Stomach (tissue), 9 donors: ENCODE data around the gene MYH8. TPM values are rescaled to one million over a fixed set of nuclear protein-coding genes. Genes with fewer than 3 reads are reported as not detected.

Source experiments
- DNase-seq, 2 donors: peaks; one replicate each; pipeline versions ENCODE4 v3.0.0 to v3.0.0-alpha.2; 2013 to 2019
- H3K27ac ChIP-seq, 5 donors: fragments of 200-600 bp in 4 of 5; sonication (generic) in 4 of 5; one replicate each; pipeline ENCODE4 v1.5.1; 2013 to 2019; ENCODE audit warnings: mild to moderate bottlenecking in 1 of 5, moderate library complexity in 1 of 5
- H3K27me3 ChIP-seq, 3 donors: fragments of 200-600 bp; sonication (generic); one replicate each; pipeline ENCODE4 v1.5.1; 2017 to 2019; ENCODE audit warnings: mixed run types in 1 of 3
- H3K36me3 ChIP-seq, 4 donors: fragments of 200-600 bp; sonication (generic); 1 replicate in 3 of 4; 2 replicates in 1 of 4; pipeline ENCODE4 v1.5.1; 2016 to 2019
- H3K4me1 ChIP-seq, 4 donors: fragments of 200-600 bp; sonication (generic); one replicate each; pipeline ENCODE4 v1.5.1; 2016 to 2019
- H3K4me3 ChIP-seq, 4 donors: fragments of 200-600 bp; sonication (generic) in 3 of 4; one replicate each; pipeline ENCODE4 v1.5.1; 2016 to 2019; ENCODE audit warnings: mild to moderate bottlenecking in 1 of 4
- H3K9me3 ChIP-seq, 4 donors: fragments of 200-600 bp; sonication (generic); one replicate each; pipeline ENCODE4 v1.5.1; 2016 to 2019
- EP300 ChIP-seq: sonication (generic); formaldehyde crosslinking; IDR thresholded peaks from one replicate; pipeline ENCODE4 v1.6.1; 2017; ENCODE audit warnings: antibody characterized with exemption
- POLR2A ChIP-seq, 4 donors: fragments of 450-650 bp; IDR thresholded peaks; one replicate each; pipeline ENCODE4 v1.6.1; 2016; ENCODE audit warnings: antibody characterized with exemption in 4 of 4, control low read depth in 2 of 4, mild to moderate bottlenecking in 1 of 4, moderate library complexity in 1 of 4
- POLR2AphosphoS5 ChIP-seq, 3 donors: sonication (generic); formaldehyde crosslinking; IDR thresholded peaks; one replicate each; pipeline ENCODE4 v1.6.1; 2016; ENCODE audit warnings: antibody characterized with exemption in 3 of 3
- WGBS, 5 donors: extraction: QIAGEN DNeasy Blood & Tissue Kit in 3 of 5; methylation state at CpG; one replicate each; pipeline versions ENCODE4 v1.1.5 to v1.1.7; 2013 to 2018; 5-methylcytosine and 5-hydroxymethylcytosine counted together
- intact Hi-C: fragments of 100-400 bp; cut with DNase I; formaldehyde crosslinking; loops from one replicate; pipeline ENCODE4 v1.15.1; 2023; ENCODE audit warnings: low total_unique reads
- polyA plus RNA-seq, 3 donors: library from polyadenylated mRNA; stranded (reverse); fragments of 200-250 nt; gene quantifications; one replicate each; pipeline ENCODE4 v1.2.3, GENCODE V29; 2013
- total RNA-seq, 5 donors: library from RNA; depleted of rRNA; stranded (reverse); fragments of >200 nt; gene quantifications; one replicate each; pipeline versions ENCODE4 v1.1.0 to v1.2.3, GENCODE V29; 2014 to 2016
- TF ChIP-seq, protein P1 (sequence below), 7 experiments: fragments of 450-650 bp in 4 of 7; fragments of 200-600 bp in 3 of 7; sonication (generic) in 3 of 7; IDR thresholded peaks; one replicate each; pipeline ENCODE4 v1.5.1; 2016 to 2019; ENCODE audit warnings: antibody characterized with exemption in 7 of 7, control low read depth in 2 of 7, mild to moderate bottlenecking in 1 of 7
- donor health status: healthy with polysubstance abuse.
- donor health status: Bipolar disorder and iron deficiency.
- donor health status: healthy.

MYH8 gene
- total and polyA plus RNA-seq, 8 donors = 0.06 TPM; not detected in 7

- H3K36me3 ChIP-seq = no peaks in the 10 kb centered on the region
- H3K9me3 ChIP-seq = no peaks in the 10 kb centered on the region
- 58 to 77% (median 62%) methylated on average over 1 of the region's 1 CpG for WGBS, 5 donors
- intact Hi-C loops = no loop called here
- no peak overlapping the region for H3K27ac ChIP-seq
- H3K4me1 ChIP-seq = no peaks in the 10 kb centered on the region
- DNase-seq = no peak
- H3K4me3 ChIP-seq = no peak overlapping the region
- H3K27me3 ChIP-seq = no peaks in the 10 kb centered on the region
- no peak for TF ChIP-seq POLR2AphosphoS5 (IDR thresholded peaks at IDR 0.05)
- TF ChIP-seq EP300 = no peak
- TF ChIP-seq, protein P1, sequence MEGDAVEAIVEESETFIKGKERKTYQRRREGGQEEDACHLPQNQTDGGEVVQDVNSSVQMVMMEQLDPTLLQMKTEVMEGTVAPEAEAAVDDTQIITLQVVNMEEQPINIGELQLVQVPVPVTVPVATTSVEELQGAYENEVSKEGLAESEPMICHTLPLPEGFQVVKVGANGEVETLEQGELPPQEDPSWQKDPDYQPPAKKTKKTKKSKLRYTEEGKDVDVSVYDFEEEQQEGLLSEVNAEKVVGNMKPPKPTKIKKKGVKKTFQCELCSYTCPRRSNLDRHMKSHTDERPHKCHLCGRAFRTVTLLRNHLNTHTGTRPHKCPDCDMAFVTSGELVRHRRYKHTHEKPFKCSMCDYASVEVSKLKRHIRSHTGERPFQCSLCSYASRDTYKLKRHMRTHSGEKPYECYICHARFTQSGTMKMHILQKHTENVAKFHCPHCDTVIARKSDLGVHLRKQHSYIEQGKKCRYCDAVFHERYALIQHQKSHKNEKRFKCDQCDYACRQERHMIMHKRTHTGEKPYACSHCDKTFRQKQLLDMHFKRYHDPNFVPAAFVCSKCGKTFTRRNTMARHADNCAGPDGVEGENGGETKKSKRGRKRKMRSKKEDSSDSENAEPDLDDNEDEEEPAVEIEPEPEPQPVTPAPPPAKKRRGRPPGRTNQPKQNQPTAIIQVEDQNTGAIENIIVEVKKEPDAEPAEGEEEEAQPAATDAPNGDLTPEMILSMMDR (IDR thresholded peaks at IDR 0.05) = no peak
- no peak for TF ChIP-seq POLR2A (IDR thresholded peaks at IDR 0.05)
Observed at GRCh38 chr17:10369239-10369638, 52.5 kb downstream of the MYH8 start.

- H3K4me1 ChIP-seq = no peaks in the 10 kb centered on the region
- TF ChIP-seq EP300 = no peak
- no peak for DNase-seq
- intact Hi-C loops = no loop called here
- no peaks in the 10 kb centered on the region for H3K27me3 ChIP-seq
- H3K9me3 ChIP-seq = no peaks in the 10 kb centered on the region
- no peak overlapping the region for H3K27ac ChIP-seq
- no peak overlapping the region for H3K4me3 ChIP-seq
- 91 to 95% (median 94%) methylated on average over 3 of the region's 3 CpGs for WGBS, 5 donors
- H3K36me3 ChIP-seq = no peaks in the 10 kb centered on the region
Observed at GRCh38 chr17:10368561-10368960, 53.2 kb downstream of the MYH8 start.

GRCh38 chr17:10360578-10360977, 61.2 kb downstream of the MYH8 start:
- intact Hi-C loops = no loop called here
- H3K27ac ChIP-seq = no peak overlapping the region
- H3K9me3 ChIP-seq = no peaks in the 10 kb centered on the region
- no peak for DNase-seq
- no peaks in the 10 kb centered on the region for H3K36me3 ChIP-seq
- peaks cover 0 to 9% (median 0%) of the 10 kb centered on the region in 3 donors for H3K27me3 ChIP-seq
- TF ChIP-seq POLR2A (IDR thresholded peaks at IDR 0.05) = no peak
- no peak for TF ChIP-seq POLR2AphosphoS5 (IDR thresholded peaks at IDR 0.05)
- no peak for TF ChIP-seq EP300
- TF ChIP-seq, protein P1 (IDR thresholded peaks at IDR 0.05) = no peak
- no peaks in the 10 kb centered on the region for H3K4me1 ChIP-seq
- H3K4me3 ChIP-seq = no peak overlapping the region

DNA sequence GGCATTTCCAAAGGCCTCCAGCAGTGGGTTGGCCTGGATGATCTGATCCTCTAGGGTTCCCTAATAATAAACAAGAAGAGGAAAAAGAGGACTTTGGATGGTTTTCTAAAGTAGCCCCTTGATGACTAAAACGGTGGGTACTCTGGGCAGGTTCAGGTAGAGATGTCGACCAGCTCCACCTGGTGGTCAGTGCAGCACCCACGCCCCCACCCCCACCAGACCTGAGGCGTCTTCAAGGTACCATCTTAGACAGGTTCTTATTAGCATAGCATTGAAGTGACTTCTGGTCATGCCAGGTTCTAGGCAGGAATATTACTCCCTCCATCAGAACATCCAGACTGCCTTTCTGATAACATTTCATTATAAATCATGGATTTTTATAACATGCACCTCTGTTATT, 64.0 kb downstream of the MYH8 start:
- Histone ChIP-seq H3K4me3 (no peak overlapping the region), H3K4me1 (no peaks in the 10 kb centered on the region), H3K27me3 (peaks cover 0 to 9% (median 0%) of the 10 kb centered on the region in 3 donors), H3K9me3 (no peaks in the 10 kb centered on the region), H3K36me3 (no peaks in the 10 kb centered on the region), H3K27ac (no peak overlapping the region)
- WGBS, 5 donors = 14 to 23% (median 18%) methylated on average over 4 of the region's 4 CpGs
- TF ChIP-seq POLR2A (IDR thresholded peaks at IDR 0.05) = no peak
- TF ChIP-seq, protein P1 (IDR thresholded peaks at IDR 0.05) = peak in 2 of 7 experiments; percentile 23 to 32
- TF ChIP-seq EP300 = no peak
- no peak for TF ChIP-seq POLR2AphosphoS5 (IDR thresholded peaks at IDR 0.05)
- intact Hi-C loops = no loop called here
- peak in 1 of 2 donors; percentile 14 for DNase-seq

DNA sequence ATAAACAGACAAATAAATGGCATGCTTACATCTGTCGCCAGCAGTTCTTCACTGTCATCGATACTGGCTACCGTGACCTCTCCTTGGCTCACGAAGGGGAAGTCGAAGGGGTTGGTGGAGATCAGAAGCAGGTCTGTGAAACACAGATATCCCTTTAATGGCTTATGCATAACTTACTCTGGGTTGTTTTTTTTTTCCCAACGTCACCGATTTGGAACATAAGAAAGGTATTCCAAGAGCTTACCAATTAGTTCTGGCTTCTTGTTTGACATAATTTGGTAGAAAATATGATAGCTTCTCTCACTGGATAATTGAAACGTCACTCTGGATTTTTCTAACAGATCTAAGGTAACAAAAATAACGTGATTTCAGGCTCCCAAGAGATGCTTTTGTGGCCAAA, 67.1 kb downstream of the MYH8 start:
- Histone ChIP-seq H3K9me3 (no peaks in the 10 kb centered on the region), H3K27me3 (no peaks in the 10 kb centered on the region), H3K4me3 (no peak overlapping the region), H3K4me1 (no peaks in the 10 kb centered on the region), H3K36me3 (no peaks in the 10 kb centered on the region), H3K27ac (no peak overlapping the region)
- intact Hi-C loops = no loop called here
- DNase-seq = no peak
- 57 to 73% (median 72%) methylated on average over 9 of the region's 9 CpGs for WGBS, 5 donors
- no peak for TF ChIP-seq POLR2AphosphoS5 (IDR thresholded peaks at IDR 0.05)
- no peak for TF ChIP-seq EP300
- TF ChIP-seq, protein P1 (IDR thresholded peaks at IDR 0.05) = no peak
- no peak for TF ChIP-seq POLR2A (IDR thresholded peaks at IDR 0.05)
